ENCODE data around the gene AGER. TPM values are rescaled to one million over a fixed set of nuclear protein-coding genes. Genes with fewer than 3 reads are reported as not detected.
A peak's percentile ranks its signal among the peaks of the same experiment; 100 is the strongest.

The AGER gene
- total and polyA plus RNA-seq, 9 of the 15 experiments (the other 6 are each of a cell fraction or from before 2014, with no cell fraction given): 1.2 to 11.5 (median 4.1) TPM

DNA sequence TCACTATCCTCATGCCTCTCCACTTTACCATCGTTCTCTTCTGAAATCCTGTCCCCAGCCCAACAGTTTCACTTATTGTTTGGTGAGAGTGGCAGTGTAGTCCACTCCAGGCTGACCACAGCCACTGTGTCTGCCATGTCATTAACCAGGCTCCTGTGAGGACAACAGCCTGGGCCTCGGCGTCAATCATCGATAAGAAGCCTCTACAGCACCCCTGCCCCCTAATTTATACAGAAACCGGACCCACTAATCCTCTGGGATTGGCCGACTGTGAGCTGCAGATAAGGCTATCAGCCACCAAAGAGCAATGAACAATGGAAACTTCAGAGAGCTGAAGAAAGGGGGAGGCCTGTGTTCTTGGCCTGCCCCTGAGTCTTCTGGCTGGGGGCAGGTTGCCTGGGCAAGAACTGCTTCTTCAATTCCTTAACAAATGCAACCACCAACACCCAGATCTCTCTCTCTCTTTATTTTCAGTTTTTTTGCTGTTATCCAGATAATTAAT is 16.2 kb downstream of the AGER start (continued):
- TF ChIP-seq, protein P1, sequence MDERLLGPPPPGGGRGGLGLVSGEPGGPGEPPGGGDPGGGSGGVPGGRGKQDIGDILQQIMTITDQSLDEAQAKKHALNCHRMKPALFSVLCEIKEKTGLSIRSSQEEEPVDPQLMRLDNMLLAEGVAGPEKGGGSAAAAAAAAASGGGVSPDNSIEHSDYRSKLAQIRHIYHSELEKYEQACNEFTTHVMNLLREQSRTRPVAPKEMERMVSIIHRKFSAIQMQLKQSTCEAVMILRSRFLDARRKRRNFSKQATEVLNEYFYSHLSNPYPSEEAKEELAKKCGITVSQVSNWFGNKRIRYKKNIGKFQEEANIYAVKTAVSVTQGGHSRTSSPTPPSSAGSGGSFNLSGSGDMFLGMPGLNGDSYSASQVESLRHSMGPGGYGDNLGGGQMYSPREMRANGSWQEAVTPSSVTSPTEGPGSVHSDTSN (CRISPR knock-in tag; IDR thresholded peaks at IDR 0.05; ENCODE audit: low read depth): peak; percentile 77
- TF ChIP-seq, protein P1 (tag; conservative IDR thresholded peaks at IDR 0.05; ENCODE audit: low read depth): no peak
- no peak for TF ChIP-seq ZC3H11A (IDR thresholded peaks at IDR 0.05; ENCODE audit: low read depth, low read length)
- peak; percentile 95 for TF ChIP-seq ZNF766 (CRISPR knock-in tag; conservative IDR thresholded peaks at IDR 0.05)
- no peak; the same call in 1 of the 2 replicates for TF ChIP-seq MEF2A (IDR thresholded peaks at IDR 0.05; ENCODE audit: control insufficient read depth, low read depth, low read length)
- TF ChIP-seq HDAC2 (IDR thresholded peaks at IDR 0.05): peak; percentile 95; the same call in 1 of the 2 replicates
- TF ChIP-seq ZNF23 (CRISPR knock-in tag; IDR thresholded peaks at IDR 0.05): no peak; the same call in 1 of the 2 replicates
- no peak for TF ChIP-seq NR2F6 (CRISPR knock-in tag; IDR thresholded peaks at IDR 0.05)
- TF ChIP-seq ZFX (CRISPR knock-in tag; IDR thresholded peaks at IDR 0.05): peak; percentile 76
- TF ChIP-seq DNMT1 (IDR thresholded peaks at IDR 0.05): no peak
- peak; percentile 87 for TF ChIP-seq MTA1 (IDR thresholded peaks at IDR 0.05; ENCODE audit: borderline replicate concordance)
- TF ChIP-seq NFYB (IDR thresholded peaks at IDR 0.05; ENCODE audit: extremely low read depth, insufficient read length): no peak
- TF ChIP-seq ZNF311 (CRISPR knock-in tag; IDR thresholded peaks at IDR 0.05): peak; percentile 41; the same call in 1 of the 2 replicates
- TF ChIP-seq ARNT (IDR thresholded peaks at IDR 0.05): peak; percentile 91 to 94; a peak in 3 of 4 replicates
- peak; percentile 57 for TF ChIP-seq FOSL1 (tag; conservative IDR thresholded peaks at IDR 0.05)
- TF ChIP-seq KHSRP (IDR thresholded peaks at IDR 0.05): 0 out of 2 replicates have a peak, but pooled peaks have one; percentile 36
- TF ChIP-seq, protein P2, sequence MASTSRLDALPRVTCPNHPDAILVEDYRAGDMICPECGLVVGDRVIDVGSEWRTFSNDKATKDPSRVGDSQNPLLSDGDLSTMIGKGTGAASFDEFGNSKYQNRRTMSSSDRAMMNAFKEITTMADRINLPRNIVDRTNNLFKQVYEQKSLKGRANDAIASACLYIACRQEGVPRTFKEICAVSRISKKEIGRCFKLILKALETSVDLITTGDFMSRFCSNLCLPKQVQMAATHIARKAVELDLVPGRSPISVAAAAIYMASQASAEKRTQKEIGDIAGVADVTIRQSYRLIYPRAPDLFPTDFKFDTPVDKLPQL (IDR thresholded peaks at IDR 0.05; ENCODE audit: extremely low read depth, insufficient read length): no peak
- peak; percentile 94 for TF ChIP-seq CBFA2T2 (conservative IDR thresholded peaks at IDR 0.05)
- no peak for TF ChIP-seq JUNB (CRISPR knock-in tag; conservative IDR thresholded peaks at IDR 0.05)
- TF ChIP-seq, protein P3, sequence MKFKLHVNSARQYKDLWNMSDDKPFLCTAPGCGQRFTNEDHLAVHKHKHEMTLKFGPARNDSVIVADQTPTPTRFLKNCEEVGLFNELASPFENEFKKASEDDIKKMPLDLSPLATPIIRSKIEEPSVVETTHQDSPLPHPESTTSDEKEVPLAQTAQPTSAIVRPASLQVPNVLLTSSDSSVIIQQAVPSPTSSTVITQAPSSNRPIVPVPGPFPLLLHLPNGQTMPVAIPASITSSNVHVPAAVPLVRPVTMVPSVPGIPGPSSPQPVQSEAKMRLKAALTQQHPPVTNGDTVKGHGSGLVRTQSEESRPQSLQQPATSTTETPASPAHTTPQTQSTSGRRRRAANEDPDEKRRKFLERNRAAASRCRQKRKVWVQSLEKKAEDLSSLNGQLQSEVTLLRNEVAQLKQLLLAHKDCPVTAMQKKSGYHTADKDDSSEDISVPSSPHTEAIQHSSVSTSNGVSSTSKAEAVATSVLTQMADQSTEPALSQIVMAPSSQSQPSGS (CRISPR knock-in tag; IDR thresholded peaks at IDR 0.05): no peak
- TF ChIP-seq HDAC1 (IDR thresholded peaks at IDR 0.05): peak; percentile 84 to 90; a peak in 3 of 4 replicates
- TF ChIP-seq, protein P4, sequence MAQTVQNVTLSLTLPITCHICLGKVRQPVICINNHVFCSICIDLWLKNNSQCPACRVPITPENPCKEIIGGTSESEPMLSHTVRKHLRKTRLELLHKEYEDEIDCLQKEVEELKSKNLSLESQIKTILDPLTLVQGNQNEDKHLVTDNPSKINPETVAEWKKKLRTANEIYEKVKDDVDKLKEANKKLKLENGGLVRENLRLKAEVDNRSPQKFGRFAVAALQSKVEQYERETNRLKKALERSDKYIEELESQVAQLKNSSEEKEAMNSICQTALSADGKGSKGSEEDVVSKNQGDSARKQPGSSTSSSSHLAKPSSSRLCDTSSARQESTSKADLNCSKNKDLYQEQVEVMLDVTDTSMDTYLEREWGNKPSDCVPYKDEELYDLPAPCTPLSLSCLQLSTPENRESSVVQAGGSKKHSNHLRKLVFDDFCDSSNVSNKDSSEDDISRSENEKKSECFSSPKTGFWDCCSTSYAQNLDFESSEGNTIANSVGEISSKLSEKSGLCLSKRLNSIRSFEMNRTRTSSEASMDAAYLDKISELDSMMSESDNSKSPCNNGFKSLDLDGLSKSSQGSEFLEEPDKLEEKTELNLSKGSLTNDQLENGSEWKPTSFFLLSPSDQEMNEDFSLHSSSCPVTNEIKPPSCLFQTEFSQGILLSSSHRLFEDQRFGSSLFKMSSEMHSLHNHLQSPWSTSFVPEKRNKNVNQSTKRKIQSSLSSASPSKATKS (CRISPR knock-in tag; IDR thresholded peaks at IDR 0.05): 0 out of 2 replicates have a peak, but pooled peaks have one; percentile 58
- TF ChIP-seq ZNF316 (IDR thresholded peaks at IDR 0.05): no peak
- TF ChIP-seq ZNF174 (CRISPR knock-in tag; IDR thresholded peaks at IDR 0.05): no peak
- TF ChIP-seq XRCC5 (IDR thresholded peaks at IDR 0.05; ENCODE audit: low read depth, low read length): peak; percentile 46; the same call in 1 of the 2 replicates
